Stimulated activated CD8-positive, alpha-beta memory T cell treated with anti-CD3 and anti-CD28 coated beads, Interleukin-12 subunit alpha, Interleukin-12 subunit beta, amount 100 ng/mL, for 4 hours (primary cell): ENCODE measurements around the gene GJC2.

Source experiments
- DNase-seq: peaks from one replicate; pipeline ENCODE4 v3.0.0-alpha.2; 2020; ENCODE audit warnings: low read depth

The GJC2 gene

GRCh38 chr1:228145463-228146416 is 4.0 kb upstream of the GJC2 start:
- DNase-seq = no peak

GRCh38 chr1:228146417-228147150 is 3.1 kb upstream of the GJC2 start:
- no peak for DNase-seq

- no peak for DNase-seq
These were observed 2.5 kb upstream of the GJC2 start for GRCh38 chr1:228147151-228147693.

GRCh38 chr1:228147768-228148167 is 2.0 kb upstream of the GJC2 start:
- no peak for DNase-seq

GRCh38 chr1:228148196-228148861 is 1.4 kb upstream of the GJC2 start:
- no peak for DNase-seq

GRCh38 chr1:228148935-228149405 is 760 bp upstream of the GJC2 start:
- no peak for DNase-seq

GRCh38 chr1:228150120-228150460 is 360 bp downstream of the GJC2 start:
- DNase-seq = no peak

- DNase-seq = no peak
These were observed 890 bp downstream of the GJC2 start for GRCh38 chr1:228150461-228151179.

GRCh38 chr1:228151180-228151925 is 1.6 kb downstream of the GJC2 start:
- no peak for DNase-seq

- DNase-seq = no peak
These were observed 2.6 kb downstream of the GJC2 start for GRCh38 chr1:228152097-228152917.

- no peak for DNase-seq
These were observed 3.2 kb downstream of the GJC2 start for GRCh38 chr1:228152918-228153258.

- no peak for DNase-seq
These were observed 4.4 kb downstream of the GJC2 start for GRCh38 chr1:228154021-228154669.

GRCh38 chr1:228154670-228155571 is 5.2 kb downstream of the GJC2 start:
- no peak for DNase-seq

GRCh38 chr1:228155596-228156514 is 6.1 kb downstream of the GJC2 start:
- DNase-seq = no peak

GRCh38 chr1:228156515-228156881 is 6.8 kb downstream of the GJC2 start:
- DNase-seq = no peak

GRCh38 chr1:228156941-228157728 is 7.4 kb downstream of the GJC2 start:
- no peak for DNase-seq

- no peak for DNase-seq
These were observed 8.0 kb downstream of the GJC2 start for GRCh38 chr1:228157729-228158126.
